ENCODE measurements around the gene ATP1A3. TPM values are rescaled to one million over a fixed set of nuclear protein-coding genes. Genes with fewer than 3 reads are reported as not detected.

Gene ATP1A3
- total RNA-seq, 1 experiment from 2014 or later = 4.0 TPM

DNA sequence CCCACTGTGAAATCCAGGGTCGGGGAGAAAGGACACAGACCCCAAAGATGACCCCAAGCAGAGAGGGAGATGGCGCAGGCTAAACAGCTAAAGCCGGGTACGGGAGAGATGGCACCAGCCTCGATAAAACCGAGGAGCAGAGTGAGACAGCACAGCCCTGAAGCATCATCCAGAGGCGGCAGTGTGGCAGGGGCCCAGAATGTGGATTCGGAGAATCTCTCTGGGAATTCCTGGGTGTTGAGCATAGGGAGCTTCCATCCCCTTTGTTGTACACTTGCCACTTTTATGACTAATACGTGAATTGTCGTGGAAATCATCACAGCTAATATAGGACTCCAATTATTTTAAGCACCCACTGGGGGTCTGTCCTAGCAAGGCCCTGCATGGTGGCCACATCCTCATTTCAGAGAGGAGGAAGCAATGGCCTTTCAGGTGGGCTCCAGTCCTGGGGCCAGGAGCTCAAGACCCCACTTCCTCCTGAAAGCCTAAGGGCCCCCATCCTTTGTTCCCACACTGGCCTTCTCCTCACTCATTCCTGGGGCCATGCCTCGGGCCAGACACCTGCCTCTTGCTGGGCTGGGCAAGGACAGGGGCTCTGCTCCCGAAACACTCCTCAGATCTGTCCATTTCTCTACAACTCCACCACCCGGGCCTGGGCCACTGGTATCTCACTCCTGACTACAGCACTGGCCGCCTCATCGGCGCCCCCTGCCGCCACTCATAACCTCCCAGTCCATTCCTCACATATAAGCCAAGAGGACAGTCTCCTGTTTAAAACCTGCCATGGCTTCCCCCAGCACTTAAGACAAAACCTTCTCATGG lies 29.3 kb upstream of the ATP1A3 start:
- intact Hi-C loops (cut with micrococcal nuclease) = no loop called here
- Histone ChIP-seq H3K9me3 (ENCODE audit: low read length) (no peaks in the 10 kb centered on the region), H3K4me2 (ENCODE audit: low read length) (no peak overlapping the region), H3K79me2 (ENCODE audit: low read length) (no peaks in the 10 kb centered on the region), H3K9ac (ENCODE audit: low read length) (no peak overlapping the region), H4K20me1 (ENCODE audit: low read length) (no peaks in the 10 kb centered on the region), H3F3A (ENCODE audit: low read length, unreplicated experiment) (no peaks in the 10 kb centered on the region), H3K4me1 (ENCODE audit: insufficient read depth, low read length) (0 out of 2 replicates have a peak, but pooled peaks cover 3% of the 10 kb centered on the region), H3K9me2 (replicated peaks; ENCODE audit: low read length) (no peaks in the 10 kb centered on the region), H3K27ac (ENCODE audit: low read length) (no peak overlapping the region), H2AFZ (ENCODE audit: low read length) (no peak overlapping the region), H3K27me3 (ENCODE audit: low read length) (no peaks in the 10 kb centered on the region), H3K4me3 (ENCODE audit: low read length) (no peak overlapping the region), H3K36me3 (ENCODE audit: low read depth, low read length) (no peaks in the 10 kb centered on the region; the same call in 1 of the 2 replicates)
- BruUV-seq (replicated peaks) = no TSS peak
- DNase-seq (peak; percentile 23), ATAC-seq (no peak; the same call in 1 of the 2 replicates)
- ChIA-PET CTCF (no interaction called here), POLR2A (ENCODE audit: unreplicated experiment) (no interaction called here)
- no peak for TF ChIP-seq EZH2 (IDR thresholded peaks at IDR 0.05; ENCODE audit: low read length, unreplicated experiment)
- TF ChIP-seq CTCF (conservative IDR thresholded peaks at IDR 0.05; ENCODE audit: low read depth, low read length) = peak; percentile 58

- Histone ChIP-seq H3K4me2 (ENCODE audit: low read length) (no peak overlapping the region), H3F3A (ENCODE audit: low read length, unreplicated experiment) (no peaks in the 10 kb centered on the region), H3K9ac (ENCODE audit: low read length) (no peak overlapping the region), H3K27me3 (ENCODE audit: low read length) (no peaks in the 10 kb centered on the region), H3K9me2 (replicated peaks; ENCODE audit: low read length) (no peaks in the 10 kb centered on the region), H4K20me1 (ENCODE audit: low read length) (no peaks in the 10 kb centered on the region), H3K4me1 (ENCODE audit: insufficient read depth, low read length) (peaks cover 5% of the 10 kb centered on the region), H3K9me3 (ENCODE audit: low read length) (no peaks in the 10 kb centered on the region), H3K79me2 (ENCODE audit: low read length) (no peaks in the 10 kb centered on the region), H3K27ac (ENCODE audit: low read length) (no peak overlapping the region), H3K4me3 (ENCODE audit: low read length) (no peak overlapping the region), H2AFZ (ENCODE audit: low read length) (no peak overlapping the region), H3K36me3 (ENCODE audit: low read depth, low read length) (no peaks in the 10 kb centered on the region)
- CTCF ChIA-PET = no interaction called here
- TF ChIP-seq EZH2phosphoT487 (IDR thresholded peaks at IDR 0.05; ENCODE audit: borderline replicate concordance, low read length) (no peak), EZH2 (IDR thresholded peaks at IDR 0.05; ENCODE audit: low read length, unreplicated experiment) (no peak), CTCF (conservative IDR thresholded peaks at IDR 0.05; ENCODE audit: low read depth, low read length) (no peak)
- no TSS peak for BruUV-seq (replicated peaks)
- no peak for DNase-seq
- intact Hi-C loops (cut with micrococcal nuclease) = no loop called here
- POLR2A ChIA-PET (ENCODE audit: unreplicated experiment) = no interaction called here
- no peak for ATAC-seq
Observed at GRCh38 chr19:42022616-42023015, 28.6 kb upstream of the ATP1A3 start.

GRCh38 chr19:42021185-42021584 lies 27.2 kb upstream of the ATP1A3 start:
- Histone ChIP-seq H3F3A (ENCODE audit: low read length, unreplicated experiment) (no peaks in the 10 kb centered on the region), H3K79me2 (ENCODE audit: low read length) (no peaks in the 10 kb centered on the region), H3K9ac (ENCODE audit: low read length) (no peak overlapping the region), H2AFZ (ENCODE audit: low read length) (no peak overlapping the region), H3K4me3 (ENCODE audit: low read length) (no peak overlapping the region), H3K36me3 (ENCODE audit: low read depth, low read length) (no peaks in the 10 kb centered on the region), H3K9me2 (replicated peaks; ENCODE audit: low read length) (no peaks in the 10 kb centered on the region), H3K27ac (ENCODE audit: low read length) (no peak overlapping the region), H3K4me1 (ENCODE audit: insufficient read depth, low read length) (peaks cover 14% of the 10 kb centered on the region), H3K27me3 (ENCODE audit: low read length) (no peaks in the 10 kb centered on the region), H3K9me3 (ENCODE audit: low read length) (no peaks in the 10 kb centered on the region), H4K20me1 (ENCODE audit: low read length) (no peaks in the 10 kb centered on the region), H3K4me2 (ENCODE audit: low read length) (no peak overlapping the region)
- ChIA-PET CTCF (no interaction called here), POLR2A (ENCODE audit: unreplicated experiment) (no interaction called here)
- ATAC-seq (no peak), DNase-seq (no peak)
- intact Hi-C loops (cut with micrococcal nuclease) = no loop called here
- no peak for TF ChIP-seq EZH2phosphoT487 (IDR thresholded peaks at IDR 0.05; ENCODE audit: borderline replicate concordance, low read length)
- TF ChIP-seq CTCF (conservative IDR thresholded peaks at IDR 0.05; ENCODE audit: low read depth, low read length) = no peak
- TF ChIP-seq EZH2 (IDR thresholded peaks at IDR 0.05; ENCODE audit: low read length, unreplicated experiment) = no peak
- BruUV-seq (replicated peaks) = no TSS peak

All from PC-3 (cell line).